DOHH2 (cell line): ENCODE results near the gene TRPV6.

ENCODE experiments used
- H3F3A ChIP-seq: fragments of 200-600 bp; sonication (generic), shearing (Covaris generic); 2 replicates; pipeline ENCODE4 v1.6.0; 2016; ENCODE audit warnings: antibody characterized with exemption, mild to moderate bottlenecking; ENCODE audit not compliant: control insufficient read depth, insufficient read depth
- H3K27ac ChIP-seq: fragments of 200-600 bp; sonication (generic); 2 replicates; pipeline ENCODE4 v1.5.1; 2014; ENCODE audit warnings: low read depth, mild to moderate bottlenecking, low read length, moderate library complexity
- H3K27me3 ChIP-seq: fragments of 200-600 bp; sonication (generic); 2 replicates; pipeline ENCODE4 v1.6.1; 2014; ENCODE audit warnings: mild to moderate bottlenecking, low read length, mixed read lengths; ENCODE audit not compliant: control insufficient read depth
- H3K36me3 ChIP-seq: fragments of 200-600 bp; sonication (generic); 2 replicates; pipeline ENCODE4 v1.6.1; 2014; ENCODE audit warnings: mild to moderate bottlenecking, low read length, moderate library complexity, mixed read lengths; ENCODE audit not compliant: control insufficient read depth
- H3K4me1 ChIP-seq: fragments of 200-600 bp; sonication (generic); 2 replicates; pipeline ENCODE4 v1.6.1; 2014; ENCODE audit warnings: mild to moderate bottlenecking, low read length, mixed read lengths; ENCODE audit not compliant: control insufficient read depth
- H3K4me2 ChIP-seq: fragments of 200-600 bp; sonication (generic); 2 replicates; pipeline ENCODE4 v1.6.0; 2014; ENCODE audit warnings: mild to moderate bottlenecking, low read length, moderate library complexity
- H3K4me3 ChIP-seq: fragments of 200-600 bp; sonication (generic); 2 replicates; pipeline ENCODE4 v1.5.1; 2014; ENCODE audit warnings: mild to moderate bottlenecking, low read length, mixed read lengths
- H3K79me2 ChIP-seq: fragments of 200-600 bp; sonication (generic); 2 replicates; pipeline ENCODE4 v1.6.1; 2014; ENCODE audit warnings: mild to moderate bottlenecking, low read length, mixed read lengths; ENCODE audit not compliant: control insufficient read depth
- H3K9me2 ChIP-seq: fragments of 200-600 bp; sonication (generic); replicated peaks from 2 replicates; pipeline ENCODE4 v1.6.1; 2014; ENCODE audit warnings: mild to moderate bottlenecking, low read length, mixed read lengths; ENCODE audit not compliant: control insufficient read depth
- H3K9me3 ChIP-seq: fragments of 200-600 bp; sonication (generic); 2 replicates; pipeline ENCODE4 v1.6.1; 2014; ENCODE audit warnings: antibody characterized with exemption, low read length, mixed read lengths; ENCODE audit not compliant: control insufficient read depth, insufficient read depth
- H4K20me1 ChIP-seq: fragments of 200-600 bp; sonication (generic); 2 replicates; pipeline ENCODE4 v1.6.0; 2014; ENCODE audit warnings: low read depth, mild to moderate bottlenecking, antibody characterized with exemption, low read length, moderate library complexity; ENCODE audit not compliant: control insufficient read depth, insufficient read depth
- EZH2phosphoT487 ChIP-seq: fragments of 200-600 bp; sonication (generic); IDR thresholded peaks from 2 replicates; pipeline ENCODE4 v1.6.1; 2017; ENCODE audit warnings: borderline replicate concordance, mild to moderate bottlenecking, antibody characterized with exemption, low read length, moderate library complexity, mixed read lengths
- TF ChIP-seq, protein P1 (sequence below): fragments of 200-600 bp; sonication (generic); IDR thresholded peaks from one replicate; pipeline ENCODE4 v1.5.1; 2014; ENCODE audit warnings: antibody characterized with exemption, mild to moderate bottlenecking, low read depth, low read length; ENCODE audit not compliant: poor library complexity, severe bottlenecking

The TRPV6 gene

DNA sequence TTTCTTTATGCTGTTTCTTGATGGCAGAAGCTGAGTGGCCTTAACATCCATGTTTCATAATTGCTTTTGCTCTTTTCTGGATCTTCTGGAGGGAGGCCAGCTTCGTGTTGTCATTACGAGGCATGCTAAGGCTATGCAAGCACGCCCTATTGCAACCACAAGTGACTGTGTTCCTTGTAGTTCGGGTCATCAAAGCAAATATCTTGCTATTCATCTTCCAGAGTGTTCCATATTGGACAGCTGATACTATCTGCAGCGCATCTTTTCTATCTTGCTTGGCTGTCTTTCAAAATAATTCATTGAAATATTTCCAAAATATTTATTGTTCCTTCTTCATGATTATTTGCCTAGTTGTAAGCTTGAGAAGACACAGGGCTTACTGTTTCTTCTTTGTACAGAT, 25.7 kb downstream of the TRPV6 start:
- H3K4me1 ChIP-seq = peaks cover 16% of the 10 kb centered on the region
- peaks cover 48% of the 10 kb centered on the region for H3K27me3 ChIP-seq
- H3K79me2 ChIP-seq = no peaks in the 10 kb centered on the region
- no peaks in the 10 kb centered on the region for H3K9me3 ChIP-seq
- no peaks in the 10 kb centered on the region for H3K9me2 ChIP-seq
- no peak overlapping the region for H3K4me2 ChIP-seq
- H3F3A ChIP-seq = no peaks in the 10 kb centered on the region; the same call in 1 of the 2 replicates
- no peak overlapping the region for H3K4me3 ChIP-seq
- H3K36me3 ChIP-seq = no peaks in the 10 kb centered on the region
- no peak for TF ChIP-seq EZH2phosphoT487
- TF ChIP-seq, protein P1, sequence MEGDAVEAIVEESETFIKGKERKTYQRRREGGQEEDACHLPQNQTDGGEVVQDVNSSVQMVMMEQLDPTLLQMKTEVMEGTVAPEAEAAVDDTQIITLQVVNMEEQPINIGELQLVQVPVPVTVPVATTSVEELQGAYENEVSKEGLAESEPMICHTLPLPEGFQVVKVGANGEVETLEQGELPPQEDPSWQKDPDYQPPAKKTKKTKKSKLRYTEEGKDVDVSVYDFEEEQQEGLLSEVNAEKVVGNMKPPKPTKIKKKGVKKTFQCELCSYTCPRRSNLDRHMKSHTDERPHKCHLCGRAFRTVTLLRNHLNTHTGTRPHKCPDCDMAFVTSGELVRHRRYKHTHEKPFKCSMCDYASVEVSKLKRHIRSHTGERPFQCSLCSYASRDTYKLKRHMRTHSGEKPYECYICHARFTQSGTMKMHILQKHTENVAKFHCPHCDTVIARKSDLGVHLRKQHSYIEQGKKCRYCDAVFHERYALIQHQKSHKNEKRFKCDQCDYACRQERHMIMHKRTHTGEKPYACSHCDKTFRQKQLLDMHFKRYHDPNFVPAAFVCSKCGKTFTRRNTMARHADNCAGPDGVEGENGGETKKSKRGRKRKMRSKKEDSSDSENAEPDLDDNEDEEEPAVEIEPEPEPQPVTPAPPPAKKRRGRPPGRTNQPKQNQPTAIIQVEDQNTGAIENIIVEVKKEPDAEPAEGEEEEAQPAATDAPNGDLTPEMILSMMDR = no peak
- no peak overlapping the region for H3K27ac ChIP-seq
- no peaks in the 10 kb centered on the region for H4K20me1 ChIP-seq

DNA sequence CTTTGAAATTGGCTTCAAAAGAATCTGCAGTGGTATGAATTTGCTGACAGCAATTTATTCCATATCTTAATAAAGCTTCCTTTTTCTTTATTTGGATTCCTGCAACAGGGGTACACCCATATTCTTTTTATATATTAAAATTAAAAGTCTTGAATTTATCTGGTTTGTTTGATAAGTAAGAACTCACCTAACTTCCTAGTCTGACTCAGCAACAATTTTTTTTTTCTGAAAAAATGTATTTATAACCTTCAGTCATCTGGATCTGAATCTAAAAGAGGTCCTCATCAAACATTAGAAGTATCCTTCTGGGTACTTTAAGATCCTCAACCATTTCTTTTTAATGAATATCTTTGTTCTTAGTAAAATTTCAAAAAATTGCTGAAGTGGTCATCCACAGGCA, 26.1 kb downstream of the TRPV6 start:
- H3F3A ChIP-seq = peaks cover 1% of the 10 kb centered on the region; the same call in 1 of the 2 replicates
- H3K9me2 ChIP-seq = no peaks in the 10 kb centered on the region
- H3K4me1 ChIP-seq = peaks cover 16% of the 10 kb centered on the region
- no peak overlapping the region for H3K27ac ChIP-seq
- peaks cover 48% of the 10 kb centered on the region for H3K27me3 ChIP-seq
- H3K79me2 ChIP-seq = no peaks in the 10 kb centered on the region
- H3K36me3 ChIP-seq = no peaks in the 10 kb centered on the region
- H4K20me1 ChIP-seq = no peaks in the 10 kb centered on the region
- TF ChIP-seq EZH2phosphoT487 = no peak
- TF ChIP-seq, protein P1 = no peak
- no peak overlapping the region for H3K4me3 ChIP-seq
- H3K4me2 ChIP-seq = no peak overlapping the region
- H3K9me3 ChIP-seq = no peaks in the 10 kb centered on the region

DNA sequence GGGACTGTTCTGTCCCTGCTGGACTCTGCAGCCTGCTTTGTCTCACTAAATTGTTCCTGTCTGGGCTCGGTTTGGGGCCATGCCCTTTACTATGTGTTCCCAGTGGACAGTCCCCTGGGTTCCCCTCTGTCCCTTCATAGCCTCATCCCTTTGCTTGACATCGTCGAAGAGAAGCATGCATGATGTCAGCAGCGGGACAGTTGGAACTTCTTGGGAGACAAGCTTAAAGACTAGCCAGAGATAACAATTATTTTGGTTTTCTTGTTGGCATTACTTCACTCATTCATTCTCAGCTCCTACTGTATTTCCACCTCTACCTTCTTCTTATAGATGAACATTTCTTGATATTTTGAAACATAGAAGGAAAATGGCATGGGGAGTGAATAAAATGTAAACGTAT, 27.9 kb downstream of the TRPV6 start:
- Histone ChIP-seq H3K79me2 (no peaks in the 10 kb centered on the region), H3F3A (peaks cover 7% of the 10 kb centered on the region), H3K27ac (no peak overlapping the region), H3K4me2 (no peak overlapping the region), H3K9me2 (no peaks in the 10 kb centered on the region), H3K27me3 (peaks cover 48% of the 10 kb centered on the region), H3K4me1 (peaks cover 23% of the 10 kb centered on the region), H3K9me3 (no peaks in the 10 kb centered on the region), H3K36me3 (no peaks in the 10 kb centered on the region), H3K4me3 (no peak overlapping the region), H4K20me1 (no peaks in the 10 kb centered on the region)
- TF ChIP-seq, protein P1 = no peak
